Measurements from ENCODE around the gene THSD7A.

The THSD7A gene

GRCh38 chr7:11811709-11812108 lies 20.3 kb downstream of the THSD7A start:
- no peak for DNase-seq

DNA sequence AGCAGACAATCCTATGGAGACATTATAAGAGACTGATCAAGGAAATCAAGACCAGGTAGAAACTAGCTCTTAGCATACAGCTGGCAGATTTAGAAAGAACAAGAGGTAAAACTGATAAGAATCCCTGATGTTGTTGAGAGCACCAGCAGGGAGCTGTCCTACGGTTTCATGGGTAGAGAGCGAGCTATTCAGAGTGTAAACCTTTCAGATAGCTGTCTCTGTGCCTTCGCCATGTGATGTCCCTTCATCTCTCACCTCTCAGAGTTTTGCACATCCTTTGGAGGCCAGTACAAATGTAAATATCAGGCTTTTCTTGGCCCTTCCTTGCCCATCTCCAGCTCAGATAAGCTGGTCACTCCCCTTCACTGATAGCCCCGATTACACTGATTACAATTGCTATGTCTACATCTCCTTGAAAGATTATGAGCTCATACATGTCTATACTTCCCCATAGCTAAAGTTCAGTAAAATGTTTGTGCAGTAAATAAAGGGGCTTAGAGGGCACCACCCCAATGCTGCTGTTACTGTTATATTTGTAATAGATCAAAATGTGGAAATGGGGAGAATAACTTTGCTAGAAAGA lies 21.9 kb downstream of the THSD7A start:
- DNase-seq, result no peak

DNA sequence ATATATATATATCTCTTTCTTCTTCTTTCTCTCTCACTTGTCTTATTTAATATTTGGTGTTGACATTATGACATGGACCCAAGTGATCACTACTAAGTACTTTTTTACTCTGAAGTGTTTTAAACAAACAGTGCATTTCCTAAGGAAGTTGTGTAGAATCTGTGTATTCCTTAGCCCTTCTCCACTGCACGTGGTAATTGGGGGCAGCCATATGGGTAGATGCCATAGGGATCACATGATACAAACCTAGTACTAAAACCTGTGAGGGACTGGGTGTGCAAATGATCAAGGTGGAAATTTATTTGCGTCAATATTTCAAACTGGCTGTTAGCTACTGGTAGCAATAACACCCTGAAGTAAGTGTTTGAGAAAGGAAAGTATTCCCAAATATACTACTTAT lies 25.0 kb downstream of the THSD7A start:
- no peak for DNase-seq

GRCh38 chr7:11804621-11805020 lies 27.4 kb downstream of the THSD7A start:
- no peak for DNase-seq

DNA sequence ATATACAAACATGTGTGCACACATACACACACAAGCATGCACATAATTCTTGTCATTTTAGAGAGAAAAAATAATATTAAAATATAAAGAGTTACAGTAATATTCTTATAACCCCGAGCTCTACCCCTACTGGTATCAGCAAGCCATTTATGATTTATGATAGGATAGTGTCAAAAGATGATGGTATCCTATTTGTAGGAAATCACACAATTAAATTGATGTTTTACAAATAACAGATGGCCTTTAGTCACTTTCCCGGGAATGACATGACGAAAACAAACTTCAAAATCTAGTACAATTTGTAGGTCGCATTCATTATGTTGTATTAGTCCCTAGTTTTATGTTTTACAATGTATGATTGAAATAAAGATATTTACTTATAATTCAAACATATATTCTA lies 36.8 kb downstream of the THSD7A start:
- DNase-seq, result no peak

GRCh38 chr7:11792166-11792565 lies 39.8 kb downstream of the THSD7A start:
- DNase-seq, result no peak

DNA sequence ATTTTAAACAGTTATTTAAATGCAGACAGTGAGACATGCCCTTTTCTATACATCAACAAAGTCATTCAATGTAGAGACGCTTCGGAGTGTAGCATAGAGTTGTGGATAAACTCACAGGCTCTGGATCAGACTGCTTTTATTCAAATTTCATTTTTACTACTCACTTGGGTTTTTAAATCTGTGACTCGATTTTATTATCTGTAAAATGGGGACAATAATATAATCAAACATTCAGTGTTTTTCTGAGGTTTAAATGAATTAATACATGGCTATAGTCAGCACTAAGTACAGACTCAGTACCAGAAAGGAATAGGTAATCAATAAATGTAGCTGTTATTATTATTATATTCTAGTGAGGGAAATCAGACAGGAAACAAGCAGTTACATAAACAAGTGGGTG lies 43.4 kb downstream of the THSD7A start:
- no peak for DNase-seq

GRCh38 chr7:11787534-11787933 lies 44.5 kb downstream of the THSD7A start:
- no peak for DNase-seq

DNA sequence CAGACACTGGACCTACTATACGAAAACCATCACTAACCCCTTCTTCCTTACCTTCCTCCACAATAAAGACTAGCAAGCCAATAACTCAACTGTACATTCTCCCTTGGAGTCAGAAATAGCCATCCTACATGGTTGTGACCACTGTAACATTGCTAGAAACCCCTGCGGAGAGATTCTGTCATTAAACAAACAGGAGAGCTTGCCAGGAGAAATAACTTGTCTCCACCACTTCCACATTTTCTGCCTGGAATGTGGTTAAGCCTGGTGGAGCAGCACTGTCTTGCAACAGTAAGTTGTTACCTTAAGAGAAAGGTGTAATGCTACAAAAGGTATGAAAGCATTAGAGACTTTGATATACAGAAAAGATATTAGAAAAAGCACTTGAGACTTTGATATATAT lies 45.8 kb downstream of the THSD7A start:
- DNase-seq, result no peak

GRCh38 chr7:11784769-11785536 lies 47.0 kb downstream of the THSD7A start:
- no peak for DNase-seq

DNA sequence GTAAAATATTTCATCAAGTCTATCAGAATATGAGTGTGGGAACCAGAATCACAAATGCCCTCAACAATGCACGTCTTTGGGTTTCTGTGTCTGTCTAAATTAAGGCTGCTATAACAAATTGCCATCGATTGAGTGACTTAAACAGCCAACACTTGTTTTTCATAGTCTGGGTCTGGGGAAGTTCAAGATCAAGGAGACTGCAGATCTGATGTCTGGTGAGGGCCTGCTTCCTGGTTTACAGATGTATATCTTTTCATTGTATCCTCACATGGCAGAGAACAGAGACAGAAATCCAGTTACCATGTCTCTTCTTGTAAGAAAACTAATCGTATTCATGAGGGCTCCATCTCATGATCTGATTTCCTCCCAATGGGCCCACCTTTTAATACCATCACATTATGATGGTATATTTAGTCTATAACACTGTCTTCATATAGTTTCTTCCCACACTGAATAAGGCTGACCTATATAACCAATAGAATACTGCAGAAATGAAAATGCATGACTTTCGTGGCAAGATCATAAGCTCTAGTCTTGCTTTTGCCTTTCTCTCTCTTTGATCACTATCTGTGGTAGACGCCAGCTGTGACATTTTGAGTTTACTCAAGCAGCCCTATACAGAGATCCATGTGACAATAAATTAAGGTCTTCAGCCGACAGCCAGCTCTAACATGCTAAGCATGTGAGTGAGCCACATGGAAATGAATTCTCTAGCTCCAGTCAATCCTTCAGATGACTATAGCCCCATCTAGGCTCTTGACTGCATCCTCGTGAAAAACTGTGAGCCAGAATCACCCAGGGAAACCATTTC lies 51.9 kb downstream of the THSD7A start:
- DNase-seq, result no peak

DNA sequence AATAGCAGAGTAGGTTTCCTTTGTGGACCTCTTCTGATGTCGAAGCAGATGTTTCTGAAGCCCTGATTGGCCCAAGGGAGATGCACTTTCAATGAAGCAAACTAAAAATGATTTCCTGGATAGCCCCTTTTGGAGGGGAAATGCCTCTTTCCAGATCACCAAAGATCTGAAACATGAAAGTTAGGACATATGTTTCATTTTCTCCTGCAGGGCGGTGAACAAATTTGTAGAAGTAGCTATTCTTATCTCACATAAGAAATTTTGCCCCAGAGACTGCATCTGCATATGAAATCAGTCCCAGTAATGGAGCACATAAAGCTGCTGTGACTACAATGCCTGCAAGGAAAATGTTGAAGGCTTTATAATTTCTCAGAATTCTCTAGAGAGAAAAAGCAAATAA lies 56.0 kb downstream of the THSD7A start:
- DNase-seq, result no peak

DNA sequence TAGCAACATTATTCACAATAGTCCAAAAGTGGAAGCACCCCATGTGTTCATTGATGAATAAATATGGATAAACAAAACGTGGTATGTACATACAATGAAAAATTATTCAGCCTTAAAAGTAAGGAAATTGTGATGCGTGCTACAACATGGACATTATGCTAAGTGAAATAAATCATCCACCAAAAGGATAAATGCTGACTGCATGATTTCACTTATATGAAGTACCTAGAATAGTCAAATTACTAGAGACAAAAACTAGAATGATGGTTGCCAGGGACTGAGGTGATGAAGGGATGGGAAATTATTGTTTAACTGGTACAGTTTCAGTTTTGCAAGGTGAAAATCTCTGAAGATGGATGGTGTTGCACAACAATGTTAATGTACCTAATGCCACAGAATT lies 56.6 kb downstream of the THSD7A start:
- DNase-seq, result no peak

DNA sequence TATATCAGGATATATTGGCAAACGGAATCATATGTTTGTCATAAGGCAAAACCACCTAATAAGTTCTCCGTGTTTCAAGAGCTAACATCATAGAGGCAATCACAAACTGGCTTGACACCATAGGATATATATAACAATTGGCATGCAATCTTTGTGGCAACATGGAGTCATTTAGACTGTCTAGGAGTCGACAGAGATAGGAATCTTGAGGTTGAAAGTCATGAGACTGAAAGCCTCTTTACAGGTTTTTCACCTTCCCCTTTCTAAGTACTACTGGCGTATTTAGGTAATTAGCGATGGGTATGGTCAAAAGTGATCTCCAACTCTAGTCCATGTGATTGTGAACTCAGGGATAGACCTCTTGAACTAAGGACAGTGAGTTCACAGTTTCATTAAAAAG lies 63.7 kb downstream of the THSD7A start:
- DNase-seq, result no peak

GRCh38 chr7:11767148-11767547 lies 64.8 kb downstream of the THSD7A start:
- DNase-seq, result no peak

GRCh38 chr7:11760372-11760771 lies 71.6 kb downstream of the THSD7A start:
- DNase-seq, result peak; percentile 74

- no peak for DNase-seq
These were observed 73.3 kb downstream of the THSD7A start for GRCh38 chr7:11758627-11759111.

- no peak for DNase-seq
These were observed 74.8 kb downstream of the THSD7A start for GRCh38 chr7:11757153-11757552.

- DNase-seq, result no peak
These were observed 77.1 kb downstream of the THSD7A start for GRCh38 chr7:11754933-11755332.

DNA sequence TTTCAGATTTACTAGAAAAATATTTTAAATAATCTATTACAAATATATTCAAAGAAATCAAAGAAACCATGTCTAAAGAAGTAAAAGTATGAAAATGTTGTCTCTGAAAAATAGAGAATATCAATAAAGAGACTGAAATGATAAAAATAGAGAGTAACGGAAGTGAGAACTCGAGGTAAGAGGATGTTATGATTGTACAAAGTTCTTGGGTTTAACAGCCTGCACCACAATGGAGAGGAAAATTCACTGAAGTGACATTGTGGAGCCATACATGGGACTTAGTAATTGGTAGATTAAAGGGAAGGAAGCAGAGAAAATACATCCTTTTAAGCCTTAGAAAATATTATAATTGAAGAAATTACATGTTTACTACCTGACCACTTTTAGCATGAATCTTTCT lies 77.9 kb downstream of the THSD7A start:
- no peak for DNase-seq

GRCh38 chr7:11753433-11753832 lies 78.6 kb downstream of the THSD7A start:
- DNase-seq, result no peak

DNA sequence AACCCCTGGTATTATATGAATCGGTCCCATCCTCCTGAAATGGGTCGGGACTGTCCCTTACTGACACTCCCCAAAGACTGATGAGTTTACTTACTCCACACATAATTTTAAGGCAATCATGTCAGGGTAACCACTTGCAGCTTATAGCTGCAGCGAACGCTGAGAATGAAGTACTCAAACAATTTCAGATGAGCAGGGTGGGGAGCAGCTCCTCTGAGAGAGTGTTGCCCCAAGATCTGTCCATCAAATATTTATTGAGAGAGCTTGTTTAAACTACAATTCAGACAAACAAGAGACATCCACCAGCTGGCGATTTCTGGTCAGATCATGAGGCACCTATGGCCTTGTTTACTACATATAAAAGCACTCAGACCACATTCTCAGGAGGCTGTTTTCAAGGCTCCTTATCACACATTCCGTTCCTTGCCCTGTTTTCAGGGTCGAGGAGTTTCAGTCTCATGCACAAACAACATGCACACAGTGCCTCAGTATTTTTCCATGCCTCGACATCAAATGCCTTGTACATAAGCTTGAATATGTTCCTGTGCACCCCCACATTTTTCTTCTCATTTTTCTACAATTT lies 80.1 kb downstream of the THSD7A start:
- no peak for DNase-seq

DNA sequence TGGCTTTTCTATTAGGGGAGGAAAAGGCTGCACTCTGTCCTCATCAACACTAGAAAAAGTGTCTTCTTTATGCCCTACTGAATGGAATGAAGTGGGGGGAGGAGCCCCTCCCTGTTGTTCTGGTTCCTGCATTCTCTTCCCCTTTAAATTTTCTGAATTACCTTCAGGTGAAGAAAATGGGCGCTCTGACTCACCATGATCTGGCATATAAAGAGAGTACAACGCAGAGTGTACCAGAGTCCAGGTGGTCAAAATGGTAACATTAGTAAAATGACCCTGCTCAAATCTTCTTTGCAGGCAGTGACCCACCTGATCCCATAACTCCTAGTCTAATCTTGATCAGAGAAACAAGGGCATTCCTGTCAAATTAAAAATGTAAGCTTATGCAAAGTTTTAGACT lies 80.7 kb downstream of the THSD7A start:
- DNase-seq, result no peak

GRCh38 chr7:11750191-11750590 lies 81.8 kb downstream of the THSD7A start:
- DNase-seq, result no peak

Measured in NCI-H774 (cell line).